HG02798 (cell line): ENCODE measurements around the gene GAB2.
"Not testable (repeated sequence)": the region's sequence is repeated elsewhere in the genome, so short reads cannot be mapped to it uniquely, and the experiment has no call there.

Experiments used
- ATAC-seq: cut with Tn5 transposase; IDR thresholded peaks from one replicate; pipeline ENCODE4 v1.9.1; 2021; ENCODE audit warnings: mild to moderate bottlenecking; ENCODE audit not compliant: unreplicated experiment, poor library complexity

Gene GAB2

DNA sequence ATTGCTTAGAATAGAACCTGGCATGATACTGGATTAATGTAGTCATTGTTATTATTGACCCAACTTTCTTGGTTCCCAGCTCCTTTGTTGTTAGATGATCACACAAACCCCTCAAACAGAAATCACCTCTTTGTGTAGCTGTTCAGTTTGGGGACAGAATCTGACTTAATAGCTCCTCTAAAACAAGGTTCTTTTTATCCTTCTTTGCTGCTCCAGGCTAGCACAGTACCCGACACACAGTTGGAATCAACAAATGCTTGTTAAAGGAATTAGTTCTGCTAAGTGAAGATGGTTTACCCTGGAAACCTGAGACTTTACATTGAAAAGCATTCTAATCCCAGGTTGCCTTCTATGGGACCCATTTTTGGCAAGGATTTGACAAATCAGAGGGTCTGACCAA, 43.9 kb downstream of the GAB2 start:
- no peak for ATAC-seq

- ATAC-seq = no peak
Measured at GRCh38 chr11:78372114-78372768, 45.4 kb downstream of the GAB2 start.

DNA sequence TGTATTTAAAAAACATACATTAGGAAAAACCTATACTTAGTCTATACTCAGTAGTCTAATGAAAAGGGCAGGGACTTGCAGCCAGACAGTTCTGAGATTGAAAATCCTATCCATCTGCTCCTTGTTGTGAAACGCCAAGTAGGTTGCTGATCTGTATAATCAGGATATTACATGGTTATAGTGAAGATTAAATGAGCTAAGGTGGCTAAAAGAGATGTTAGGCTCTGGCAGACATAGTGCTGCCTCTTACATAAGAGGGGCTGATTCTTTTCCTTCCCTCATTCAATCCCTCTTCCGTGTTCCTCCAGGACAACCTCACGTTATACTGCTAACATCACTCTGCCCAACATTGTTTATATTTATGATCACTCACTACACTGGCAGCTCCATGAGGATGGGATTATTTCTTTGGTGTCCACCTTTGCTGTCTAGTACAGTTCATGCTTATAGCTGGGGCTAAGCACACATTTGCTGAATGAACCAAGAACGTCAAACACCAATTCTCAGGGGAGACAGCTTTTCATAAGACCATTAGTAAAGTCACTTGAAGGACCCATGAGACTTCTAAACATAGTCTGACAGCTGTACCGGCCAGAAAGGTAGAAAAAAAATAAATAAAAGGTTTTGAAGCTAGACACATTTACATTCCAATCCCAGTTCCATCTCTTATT, 46.3 kb downstream of the GAB2 start:
- no peak for ATAC-seq

DNA sequence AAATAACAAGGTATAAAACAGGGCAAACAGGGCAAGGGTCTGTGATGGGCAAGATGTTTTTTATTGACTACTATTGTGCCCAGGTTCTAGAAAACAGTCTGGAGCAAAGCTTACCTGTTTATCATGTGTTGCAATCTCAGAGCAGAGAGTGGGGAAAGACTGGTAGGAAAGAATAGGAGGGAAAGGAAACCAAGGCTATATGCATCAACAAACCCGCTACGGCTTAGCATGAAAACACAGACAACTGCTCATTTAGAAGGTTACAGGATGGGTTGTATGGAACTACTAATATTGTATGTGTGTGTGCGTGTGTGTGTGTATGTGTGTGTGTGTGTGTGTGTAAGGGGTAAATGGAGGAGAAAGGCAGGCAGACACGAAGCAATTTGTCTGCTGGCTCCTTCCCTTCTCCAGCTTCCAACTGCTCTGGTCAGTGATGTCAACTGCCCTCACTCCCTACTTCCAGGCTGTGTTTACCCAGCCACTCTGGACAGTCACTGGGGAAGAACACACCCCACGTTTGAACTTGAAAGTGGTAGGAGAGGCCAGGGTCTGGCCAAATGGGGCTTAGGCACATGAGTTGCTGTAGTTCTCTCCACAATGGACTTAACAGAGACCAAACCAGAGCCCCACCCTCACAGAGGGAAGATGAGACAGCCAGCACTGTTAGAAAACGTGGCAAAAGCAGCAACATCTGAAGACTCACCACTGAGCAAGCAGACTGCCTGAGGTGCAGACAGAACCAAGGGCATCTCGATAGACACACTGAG, 47.0 kb downstream of the GAB2 start:
- no peak for ATAC-seq

DNA sequence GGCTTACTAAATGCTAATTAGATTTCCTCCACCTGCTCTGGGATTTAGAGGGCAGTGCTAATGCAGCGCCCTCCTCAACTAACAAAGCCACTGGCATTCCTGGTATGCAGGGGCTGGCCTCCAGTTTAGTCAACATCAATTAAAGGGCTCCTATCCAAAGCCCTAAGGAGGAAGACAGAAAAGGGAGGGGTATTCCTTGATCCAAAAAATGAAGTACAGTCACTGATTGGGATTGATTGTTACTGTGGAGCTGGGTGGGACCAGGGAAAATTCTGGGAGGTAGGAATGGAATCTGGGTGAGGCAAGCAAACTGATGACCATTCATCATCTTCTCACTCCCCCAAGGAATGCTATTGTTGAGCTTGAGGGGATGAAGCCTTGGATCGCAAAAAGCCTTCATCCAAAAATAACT, 52.2 kb downstream of the GAB2 start:
- no peak for ATAC-seq

DNA sequence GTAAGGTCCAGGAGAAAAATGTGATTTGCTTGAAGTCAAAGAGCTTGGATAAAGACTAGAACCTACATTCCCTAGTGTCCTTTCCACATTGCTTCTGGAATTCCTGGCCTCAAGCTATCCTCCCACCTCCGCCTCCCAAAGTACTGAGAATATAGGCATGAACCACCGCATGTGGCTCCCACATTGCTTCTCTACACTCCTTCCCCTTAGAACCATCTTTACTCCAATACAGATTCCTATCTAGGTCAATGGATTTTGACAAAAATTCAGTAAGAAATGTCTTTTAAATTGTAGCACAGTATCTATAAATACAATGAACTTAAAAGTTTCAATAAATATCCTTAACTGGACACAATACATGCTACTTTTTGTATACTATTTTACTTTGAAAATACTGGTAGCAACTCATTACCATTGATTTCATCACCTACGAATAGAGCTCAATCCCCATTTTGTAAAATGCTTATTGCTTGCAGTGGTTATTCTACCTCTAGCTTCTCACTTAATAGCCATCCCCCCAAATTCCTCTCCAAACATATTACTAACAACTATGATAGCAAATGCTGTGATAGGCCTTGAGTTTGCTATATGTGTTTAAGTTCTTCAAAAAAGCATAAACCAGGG, 53.4 kb downstream of the GAB2 start:
- no peak for ATAC-seq

DNA sequence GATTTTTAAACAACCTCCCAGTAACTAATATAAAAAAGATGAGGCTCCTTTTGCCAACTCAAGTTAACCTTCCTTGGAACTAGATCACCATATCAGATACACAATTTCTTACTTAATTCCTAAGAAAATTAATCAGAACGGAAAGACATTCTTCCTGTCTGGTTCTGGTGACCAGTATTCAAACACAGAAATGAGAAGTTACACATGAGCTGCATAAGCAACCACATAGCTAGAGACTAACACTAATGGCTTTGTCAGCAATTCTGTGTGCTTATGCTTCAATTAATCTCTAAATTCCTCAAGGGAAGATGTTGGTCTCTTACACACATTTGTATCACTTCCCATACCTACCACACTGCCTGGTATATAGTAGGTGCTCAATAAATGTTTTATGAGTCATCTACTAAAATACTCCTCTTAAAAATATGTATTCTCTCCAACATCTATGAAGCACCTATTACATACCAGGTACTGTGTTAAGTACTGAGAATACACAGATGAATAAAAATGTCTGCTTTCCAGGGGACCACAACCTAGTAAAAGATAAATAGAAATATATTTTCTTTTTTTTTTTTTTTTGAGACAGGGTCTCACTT, 54.5 kb downstream of the GAB2 start:
- ATAC-seq = no peak

GRCh38 chr11:78361228-78361627, 56.4 kb downstream of the GAB2 start:
- ATAC-seq = no peak

DNA sequence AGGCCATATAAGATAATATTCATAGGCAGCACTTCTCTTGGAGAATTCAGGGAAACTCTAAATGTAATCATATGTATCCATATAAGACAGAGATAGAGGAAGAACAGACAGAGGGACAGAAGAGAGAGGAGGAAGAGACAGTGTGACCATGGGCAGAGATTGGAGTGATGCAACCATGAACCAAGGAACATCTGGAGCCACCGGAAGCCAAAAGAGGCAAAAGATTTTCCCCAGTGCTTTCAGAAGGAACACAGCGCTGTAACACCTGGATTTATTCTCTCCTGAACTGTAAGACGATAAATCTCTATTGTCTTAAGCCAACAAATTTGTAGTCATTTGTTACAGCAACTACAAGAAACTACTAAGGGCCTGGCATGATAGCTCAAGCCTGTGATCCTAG, 57.7 kb downstream of the GAB2 start:
- no peak for ATAC-seq

DNA sequence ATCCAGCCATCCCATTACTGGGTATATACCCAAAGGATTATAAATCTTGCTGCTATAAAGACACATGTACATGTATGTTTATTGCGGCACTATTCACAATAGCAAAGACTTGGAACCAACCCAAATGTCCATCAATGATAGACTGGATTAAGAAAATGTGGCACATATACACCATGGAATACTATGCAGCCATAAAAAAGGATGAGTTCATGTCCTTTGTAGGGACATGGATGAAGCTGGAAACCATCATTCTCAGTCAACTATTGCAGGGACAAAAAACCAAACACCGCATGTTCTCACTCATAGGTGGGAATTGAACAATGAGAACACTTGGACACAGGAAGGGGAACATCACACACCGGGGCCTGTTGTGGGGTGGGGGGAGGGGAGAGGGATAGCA, 59.7 kb downstream of the GAB2 start:
- ATAC-seq = not testable (repeated sequence)

GRCh38 chr11:78357425-78357824, 60.2 kb downstream of the GAB2 start:
- not testable (repeated sequence) for ATAC-seq

DNA sequence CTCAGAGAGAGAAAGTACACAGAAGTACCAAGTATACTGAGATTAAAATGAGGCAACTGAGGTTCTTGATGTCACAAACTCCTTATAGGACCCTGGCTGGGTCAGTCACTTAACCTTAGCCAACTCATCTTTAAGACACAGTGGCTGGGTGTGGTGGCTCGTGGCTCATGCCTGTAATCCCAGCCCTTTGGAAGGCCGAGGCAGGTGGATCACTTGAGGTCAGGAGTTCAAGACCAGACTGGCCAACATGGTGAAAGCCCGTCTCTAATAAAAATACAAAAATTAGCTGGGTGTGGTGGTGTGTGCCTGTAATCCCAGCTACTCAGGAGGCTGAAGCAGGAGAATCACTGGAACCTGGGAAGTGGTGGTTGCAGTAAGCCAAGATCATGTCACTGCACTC, 61.9 kb downstream of the GAB2 start:
- ATAC-seq = not testable (repeated sequence)

GRCh38 chr11:78355309-78355705, 62.3 kb downstream of the GAB2 start:
- ATAC-seq = no peak

- ATAC-seq = no peak
Measured at GRCh38 chr11:78354408-78355308, 63.0 kb downstream of the GAB2 start.

GRCh38 chr11:78351979-78352841, 65.4 kb downstream of the GAB2 start:
- ATAC-seq = no peak

DNA sequence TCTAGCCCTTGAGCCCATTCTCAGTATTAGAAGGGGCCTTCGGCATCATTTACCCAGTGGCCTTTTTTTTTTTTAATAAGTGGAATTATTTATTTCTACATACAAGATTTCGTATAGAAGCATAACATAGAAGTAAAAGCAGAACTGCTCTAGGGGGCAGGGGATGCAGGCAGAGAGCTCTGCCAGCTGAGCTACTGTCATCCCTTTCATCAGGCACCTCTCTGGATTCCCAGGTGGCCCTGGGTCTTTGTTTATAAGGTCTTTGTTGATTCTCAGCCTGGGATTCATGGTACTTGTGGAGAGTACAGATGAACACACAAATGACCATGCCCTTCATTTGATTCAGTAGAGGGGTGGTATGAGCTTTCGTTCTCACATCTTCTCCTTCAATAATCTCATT, 66.4 kb downstream of the GAB2 start:
- no peak for ATAC-seq

- ATAC-seq = no peak
Measured at GRCh38 chr11:78350646-78351165, 66.9 kb downstream of the GAB2 start.

DNA sequence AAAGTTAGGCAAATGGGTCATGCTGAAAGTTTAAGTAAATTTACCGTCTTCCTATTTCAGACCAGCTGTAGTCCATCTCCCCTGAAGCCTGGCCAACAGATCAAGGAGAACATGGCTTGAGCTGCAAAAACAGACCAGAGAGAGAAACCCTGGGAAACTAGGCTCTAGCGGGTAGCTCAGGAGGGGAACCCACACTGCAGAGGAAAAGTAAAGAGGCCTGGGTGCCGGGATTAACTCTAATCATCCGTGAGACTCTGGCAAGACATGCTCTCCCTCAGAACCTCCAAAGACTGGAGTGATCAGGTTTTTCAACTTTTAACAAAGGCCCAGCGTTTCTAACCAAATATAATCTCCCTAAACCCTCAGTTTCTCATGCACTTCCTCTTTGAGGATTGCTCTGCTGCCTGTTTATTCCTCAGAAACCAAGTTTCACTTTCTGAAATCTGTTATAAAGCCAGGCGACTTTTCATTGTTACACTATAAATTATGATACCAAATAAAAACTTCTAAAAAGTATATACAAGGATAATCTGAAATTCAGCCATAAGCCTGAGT, 67.5 kb downstream of the GAB2 start:
- no peak for ATAC-seq
